ENCODE measurements around the gene FBXL12.
"Not testable (repeated sequence)": the region's sequence is repeated elsewhere in the genome, so short reads cannot be mapped to it uniquely, and the experiment has no call there.

The FBXL12 gene

GRCh38 chr19:9791552-9792205 lies 27.2 kb downstream of the FBXL12 start:
- DNase-seq = peak; percentile 97

- DNase-seq = not testable (repeated sequence)
These were observed 27.9 kb downstream of the FBXL12 start for GRCh38 chr19:9791073-9791367.

GRCh38 chr19:9789579-9789978 lies 29.3 kb downstream of the FBXL12 start:
- DNase-seq = not testable (repeated sequence)

GRCh38 chr19:9789066-9789465 lies 29.8 kb downstream of the FBXL12 start:
- no peak for DNase-seq

- DNase-seq = not testable (repeated sequence)
These were observed 30.3 kb downstream of the FBXL12 start for GRCh38 chr19:9788604-9789003.

- no peak for DNase-seq
These were observed 32.1 kb downstream of the FBXL12 start for GRCh38 chr19:9786819-9787218.

- no peak for DNase-seq
These were observed 32.5 kb downstream of the FBXL12 start for GRCh38 chr19:9786342-9786741.

GRCh38 chr19:9785367-9786331 lies 33.2 kb downstream of the FBXL12 start:
- DNase-seq = peak; percentile 97

GRCh38 chr19:9784163-9784496 lies 34.7 kb downstream of the FBXL12 start:
- not testable (repeated sequence) for DNase-seq

- no peak for DNase-seq
These were observed 36.5 kb downstream of the FBXL12 start for GRCh38 chr19:9782338-9782737.

GRCh38 chr19:9768175-9769112 lies 50.4 kb downstream of the FBXL12 start, which contains the start of gene ZNF846:
TSS of gene ZNF846 (minus strand) at chr19:9768738. CDS start at chr19:9764950, 3,788 bp downstream.
- peak; percentile 95 for DNase-seq
